ENCODE measurements around the gene MBNL1.
"Not testable (repeated sequence)": the region's sequence is repeated elsewhere in the genome, so short reads cannot be mapped to it uniquely, and the experiment has no call there.

The MBNL1 gene

DNA sequence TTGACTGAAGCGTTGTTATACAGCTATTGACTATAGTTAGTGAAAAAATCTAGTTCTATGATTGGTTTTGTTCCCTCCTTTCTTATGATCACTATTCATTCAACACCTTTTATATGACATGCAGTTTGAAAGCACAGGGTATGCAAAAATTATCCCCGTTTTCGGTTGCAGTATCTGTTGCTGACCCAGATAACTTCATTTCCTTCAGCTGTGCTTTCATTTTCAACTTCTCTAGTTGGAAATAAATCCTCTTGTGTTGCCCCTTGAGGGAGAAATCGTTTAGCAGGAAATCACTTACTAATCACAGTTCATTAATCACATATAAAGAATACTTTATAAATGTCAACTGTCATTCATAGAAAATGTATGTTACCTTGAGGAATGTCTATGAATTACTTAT is 55.1 kb downstream of the MBNL1 start:
- Mint-ChIP-seq H3K27ac (no peak overlapping the region), H3K27me3 (no peaks in the 10 kb centered on the region), H3K4me3 (no peak overlapping the region), H3K36me3 (peaks cover 33% of the 10 kb centered on the region), H3K9me3 (peaks cover 4% of the 10 kb centered on the region), H3K4me1 (peaks cover 80% of the 10 kb centered on the region)
- peak; percentile 45 for ATAC-seq

DNA sequence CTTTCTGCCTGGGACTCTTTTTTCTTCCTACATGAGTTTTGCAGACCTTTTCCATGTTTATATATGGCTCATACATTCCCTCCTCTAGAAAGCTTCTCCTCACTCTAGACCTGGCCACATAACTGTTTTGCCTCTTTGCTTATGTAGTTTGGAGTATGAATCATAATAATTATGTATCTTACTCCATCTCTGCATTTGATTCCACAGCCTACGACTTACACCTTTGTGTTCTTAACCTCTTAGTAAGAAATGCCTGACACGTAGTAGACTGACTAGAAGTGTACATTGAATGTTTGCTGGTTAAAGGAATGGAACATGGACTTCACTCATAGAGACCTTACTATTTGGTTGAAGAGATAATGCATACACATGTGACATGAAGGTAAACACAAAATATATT is 56.4 kb downstream of the MBNL1 start:
- H3K9me3 Mint-ChIP-seq = peaks cover 6% of the 10 kb centered on the region
- peaks cover 32% of the 10 kb centered on the region for H3K36me3 Mint-ChIP-seq
- no peaks in the 10 kb centered on the region for H3K27me3 Mint-ChIP-seq
- H3K4me3 Mint-ChIP-seq = no peak overlapping the region
- peaks cover 74% of the 10 kb centered on the region for H3K4me1 Mint-ChIP-seq
- no peak overlapping the region for H3K27ac Mint-ChIP-seq
- no peak for ATAC-seq

GRCh38 chr3:152327203-152327602 is 58.5 kb downstream of the MBNL1 start:
- H3K36me3 Mint-ChIP-seq = peaks cover 37% of the 10 kb centered on the region

DNA sequence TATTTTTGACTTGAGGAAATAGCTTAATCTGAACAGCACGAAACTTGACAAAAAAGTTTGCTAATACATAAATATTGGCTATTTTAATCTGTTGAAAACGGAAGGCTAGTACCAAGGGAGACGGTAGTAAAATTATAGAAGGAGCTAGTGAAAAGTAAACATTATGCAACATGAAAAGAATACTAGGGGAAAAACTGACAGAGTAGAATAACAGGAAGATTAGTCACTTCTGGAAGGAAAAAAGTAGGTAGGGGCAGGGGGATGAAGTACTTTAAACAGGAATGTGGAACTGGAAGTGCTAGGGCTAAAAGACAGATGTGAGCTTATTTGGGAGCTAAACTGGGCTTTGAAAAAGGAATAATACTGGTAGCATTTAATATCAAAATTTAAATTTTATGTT is 60.1 kb downstream of the MBNL1 start:
- Mint-ChIP-seq H3K27me3 (no peaks in the 10 kb centered on the region), H3K27ac (peak overlapping the region; percentile 46), H3K4me1 (peaks cover 70% of the 10 kb centered on the region), H3K4me3 (no peak overlapping the region), H3K36me3 (peaks cover 37% of the 10 kb centered on the region), H3K9me3 (peaks cover 6% of the 10 kb centered on the region)
- no peak for ATAC-seq

More at GRCh38 chr3:152327203-152327602, 58.5 kb downstream of the MBNL1 start:
- peaks cover 69% of the 10 kb centered on the region for H3K4me1 Mint-ChIP-seq
- no peak overlapping the region for H3K27ac Mint-ChIP-seq
- no peaks in the 10 kb centered on the region for H3K27me3 Mint-ChIP-seq
- H3K4me3 Mint-ChIP-seq = no peak overlapping the region
- no peak for ATAC-seq
- H3K9me3 Mint-ChIP-seq = peaks cover 6% of the 10 kb centered on the region

DNA sequence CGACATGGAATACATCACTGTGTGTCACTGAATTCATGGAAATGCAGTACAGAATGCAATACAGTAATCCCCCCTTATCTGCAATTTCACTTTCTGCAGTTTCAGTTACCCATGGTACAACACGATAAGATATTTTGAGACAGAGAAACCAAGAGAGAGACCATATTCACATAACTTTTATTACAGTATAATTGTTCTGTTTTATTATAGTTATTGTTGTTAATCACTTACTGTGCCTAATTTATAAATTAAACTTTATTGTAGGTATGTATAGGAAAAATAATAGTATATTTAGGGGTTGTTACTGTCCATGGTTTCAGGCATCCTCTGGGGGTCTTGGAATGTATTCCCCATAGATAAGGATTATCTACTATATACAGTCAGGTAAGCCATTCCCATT is 61.8 kb downstream of the MBNL1 start:
- H3K27me3 Mint-ChIP-seq = no peaks in the 10 kb centered on the region
- ATAC-seq = no peak
- peaks cover 29% of the 10 kb centered on the region for H3K36me3 Mint-ChIP-seq
- peaks cover 68% of the 10 kb centered on the region for H3K4me1 Mint-ChIP-seq
- H3K9me3 Mint-ChIP-seq = peaks cover 6% of the 10 kb centered on the region
- H3K27ac Mint-ChIP-seq = peak overlapping the region; percentile 9
- no peak overlapping the region for H3K4me3 Mint-ChIP-seq

DNA sequence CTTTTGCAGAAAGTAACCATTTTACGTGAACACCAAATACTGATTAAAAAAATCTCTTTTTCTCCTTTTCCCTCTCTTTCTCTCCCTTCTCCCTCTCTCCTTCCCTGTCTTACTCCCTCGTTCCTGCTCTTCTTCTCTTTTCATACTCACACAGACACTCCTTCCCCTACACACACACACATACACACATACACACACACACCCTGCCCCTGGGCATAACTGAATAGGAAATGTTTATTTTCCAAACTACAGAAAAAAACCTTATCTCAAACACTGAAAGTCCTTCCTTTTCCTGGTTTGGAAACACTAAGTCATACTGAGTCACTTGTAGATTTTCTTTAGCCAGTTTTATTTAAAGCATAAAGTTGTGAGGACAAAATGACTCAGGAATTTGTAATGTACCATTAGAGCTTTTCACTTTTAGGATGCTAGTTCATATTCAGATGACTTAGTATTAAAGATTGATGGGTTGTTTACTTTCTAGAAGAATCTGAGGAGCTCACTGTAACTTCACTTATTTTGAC is 62.4 kb downstream of the MBNL1 start:
- peaks cover 3% of the 10 kb centered on the region for H3K9me3 Mint-ChIP-seq
- peaks cover 24% of the 10 kb centered on the region for H3K36me3 Mint-ChIP-seq
- no peak overlapping the region for H3K4me3 Mint-ChIP-seq
- no peak for ATAC-seq
- peak overlapping the region; percentile 9 for H3K27ac Mint-ChIP-seq
- peaks cover 68% of the 10 kb centered on the region for H3K4me1 Mint-ChIP-seq
- no peaks in the 10 kb centered on the region for H3K27me3 Mint-ChIP-seq

DNA sequence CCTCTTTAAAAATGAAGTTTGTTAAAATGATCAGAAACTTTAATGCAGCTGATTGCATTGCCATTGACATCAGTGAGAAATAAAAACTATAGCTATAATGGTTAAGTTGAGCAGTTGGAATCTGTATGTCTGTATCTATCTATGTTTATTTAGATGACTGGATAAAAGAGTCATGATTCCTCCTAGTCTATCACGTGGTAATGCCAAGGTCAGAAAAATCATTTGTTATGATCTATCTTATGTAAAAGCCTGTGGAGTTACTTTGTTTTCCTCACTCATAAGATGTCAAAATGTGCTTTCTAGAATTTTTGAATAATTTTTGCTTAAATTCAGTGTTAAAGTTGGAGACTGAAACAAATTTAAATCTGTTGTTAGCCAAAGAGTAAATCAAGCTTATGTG is 63.3 kb downstream of the MBNL1 start:
- Mint-ChIP-seq H3K36me3 (peaks cover 21% of the 10 kb centered on the region), H3K4me3 (no peak overlapping the region), H3K9me3 (peaks cover 3% of the 10 kb centered on the region), H3K4me1 (peaks cover 63% of the 10 kb centered on the region), H3K27me3 (no peaks in the 10 kb centered on the region), H3K27ac (no peak overlapping the region)
- ATAC-seq = no peak

DNA sequence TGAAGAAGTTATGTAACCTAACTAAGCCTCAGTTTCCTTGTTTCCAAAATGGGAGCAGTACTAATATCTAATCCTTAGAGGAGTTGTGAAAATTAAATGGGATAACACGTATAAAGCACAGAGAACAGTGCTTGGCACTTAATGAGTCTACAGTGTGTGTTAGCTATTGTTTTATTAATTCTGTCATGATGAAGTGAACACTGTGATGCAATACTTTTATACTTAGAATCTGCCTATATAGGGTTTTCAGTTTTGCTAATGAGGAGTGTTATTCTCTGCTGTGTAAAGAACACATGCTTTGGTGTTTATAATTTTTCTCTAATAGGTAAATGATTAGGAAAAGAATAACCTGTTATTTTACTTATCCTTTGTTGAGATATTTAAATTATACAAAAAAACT is 65.2 kb downstream of the MBNL1 start:
- H3K27ac Mint-ChIP-seq = peak overlapping the region; percentile 55
- peaks cover 25% of the 10 kb centered on the region for H3K36me3 Mint-ChIP-seq
- H3K27me3 Mint-ChIP-seq = no peaks in the 10 kb centered on the region
- H3K4me3 Mint-ChIP-seq = no peak overlapping the region
- peaks cover under 1% of the 10 kb centered on the region for H3K9me3 Mint-ChIP-seq
- H3K4me1 Mint-ChIP-seq = peaks cover 65% of the 10 kb centered on the region
- no peak for ATAC-seq

DNA sequence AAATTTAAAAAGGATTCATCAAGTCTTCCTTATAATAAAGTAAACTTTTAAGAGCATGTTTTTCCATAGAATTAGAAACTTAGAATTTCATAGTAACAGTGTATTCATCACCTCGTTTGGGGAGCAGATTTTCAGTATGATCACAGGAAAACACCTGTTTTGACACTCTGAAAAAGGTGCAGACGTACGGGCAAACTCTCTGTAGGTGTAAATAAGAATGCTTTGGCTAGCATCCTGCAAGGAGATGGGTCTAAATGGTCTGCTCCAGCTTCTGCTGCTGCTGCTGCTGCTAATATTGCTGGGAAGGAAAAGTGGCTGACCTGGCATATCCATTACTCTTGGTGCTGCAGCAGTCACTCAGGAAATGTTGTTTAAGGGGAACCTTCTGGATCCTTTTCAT is 66.0 kb downstream of the MBNL1 start:
- ATAC-seq = no peak
- Mint-ChIP-seq H3K27ac (peak overlapping the region; percentile 55), H3K4me1 (peaks cover 66% of the 10 kb centered on the region), H3K4me3 (no peak overlapping the region), H3K27me3 (no peaks in the 10 kb centered on the region), H3K9me3 (no peaks in the 10 kb centered on the region), H3K36me3 (peaks cover 25% of the 10 kb centered on the region)

- Mint-ChIP-seq H3K4me1 (peaks cover 71% of the 10 kb centered on the region), H3K27me3 (no peaks in the 10 kb centered on the region), H3K27ac (peak overlapping the region; percentile 55), H3K9me3 (no peaks in the 10 kb centered on the region), H3K36me3 (peaks cover 30% of the 10 kb centered on the region), H3K4me3 (no peak overlapping the region)
- ATAC-seq = peak; percentile 48
Measured at GRCh38 chr3:152335273-152335672, 66.5 kb downstream of the MBNL1 start.

GRCh38 chr3:152337337-152337736 is 68.6 kb downstream of the MBNL1 start:
- Mint-ChIP-seq H3K4me1 (peaks cover 59% of the 10 kb centered on the region), H3K36me3 (peaks cover 27% of the 10 kb centered on the region)
- H3K27ac Mint-ChIP-seq, H3K9me3 Mint-ChIP-seq, ATAC-seq, H3K4me3 Mint-ChIP-seq, H3K27me3 Mint-ChIP-seq: not testable (repeated sequence)

DNA sequence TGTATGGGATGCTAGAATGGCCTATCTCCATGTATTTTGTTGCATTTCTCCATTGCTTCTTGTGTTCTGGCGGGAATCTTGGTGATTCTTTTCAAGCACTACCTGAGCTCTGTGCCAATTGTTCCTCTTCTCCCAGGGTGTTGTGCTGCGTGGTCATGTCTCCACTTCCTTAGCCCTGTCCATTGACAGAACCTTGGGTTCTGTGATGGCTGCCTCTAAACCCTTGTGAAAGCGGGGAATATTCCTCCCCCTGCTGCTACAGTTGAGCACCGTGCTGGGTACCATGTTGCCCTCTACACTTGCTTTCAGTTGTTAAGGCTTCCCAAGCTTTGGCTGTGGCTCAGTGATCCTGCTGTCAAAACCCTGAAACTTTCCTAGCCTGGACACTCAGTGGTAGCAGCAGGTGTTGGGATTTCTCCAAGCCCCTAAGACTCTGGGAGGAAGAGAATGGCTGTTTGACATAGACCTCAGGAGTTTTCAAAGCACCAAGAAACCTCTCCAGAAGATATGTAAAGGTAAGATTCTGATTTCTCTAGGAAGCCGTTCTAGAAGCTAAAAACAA is 69.5 kb downstream of the MBNL1 start:
- no peak for ATAC-seq
- Mint-ChIP-seq H3K9me3 (no peaks in the 10 kb centered on the region), H3K4me3 (no peak overlapping the region), H3K27ac (no peak overlapping the region), H3K27me3 (no peaks in the 10 kb centered on the region), H3K4me1 (peaks cover 54% of the 10 kb centered on the region), H3K36me3 (peaks cover 36% of the 10 kb centered on the region)

DNA sequence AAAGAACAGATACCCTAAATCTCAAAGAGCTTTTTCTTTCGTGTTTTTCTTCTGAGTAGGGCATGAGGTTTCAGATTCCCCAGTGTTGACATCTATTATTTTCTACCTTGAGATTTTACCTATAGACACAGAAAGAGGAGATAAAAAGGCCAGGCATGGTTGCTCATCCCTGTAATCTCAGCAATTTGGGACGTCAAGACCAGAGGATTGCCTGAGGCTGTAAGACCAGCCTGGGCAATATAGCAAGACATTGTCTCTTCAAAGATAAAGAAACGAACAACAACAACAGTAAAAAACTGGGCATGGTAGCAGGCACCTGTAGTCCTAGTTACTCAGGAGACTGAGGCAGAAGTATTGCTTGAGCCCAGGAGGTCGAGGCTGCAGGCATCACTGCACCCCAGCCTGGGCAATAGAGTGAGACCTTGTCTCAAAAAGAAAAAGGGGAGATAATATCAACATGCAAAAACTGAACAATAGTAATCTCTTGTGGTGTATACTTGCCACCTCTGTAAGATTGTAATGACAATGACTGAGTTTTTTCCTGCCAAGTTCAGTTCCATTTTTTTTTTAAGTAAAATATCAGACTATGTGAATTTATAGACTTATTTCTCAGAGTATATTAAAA is 71.3 kb downstream of the MBNL1 start:
- H3K27ac Mint-ChIP-seq = peak overlapping the region; percentile 42
- H3K36me3 Mint-ChIP-seq = peaks cover 44% of the 10 kb centered on the region
- H3K9me3 Mint-ChIP-seq = no peaks in the 10 kb centered on the region
- no peak for ATAC-seq
- H3K4me3 Mint-ChIP-seq = no peak overlapping the region
- peaks cover 54% of the 10 kb centered on the region for H3K4me1 Mint-ChIP-seq
- H3K27me3 Mint-ChIP-seq = no peaks in the 10 kb centered on the region

DNA sequence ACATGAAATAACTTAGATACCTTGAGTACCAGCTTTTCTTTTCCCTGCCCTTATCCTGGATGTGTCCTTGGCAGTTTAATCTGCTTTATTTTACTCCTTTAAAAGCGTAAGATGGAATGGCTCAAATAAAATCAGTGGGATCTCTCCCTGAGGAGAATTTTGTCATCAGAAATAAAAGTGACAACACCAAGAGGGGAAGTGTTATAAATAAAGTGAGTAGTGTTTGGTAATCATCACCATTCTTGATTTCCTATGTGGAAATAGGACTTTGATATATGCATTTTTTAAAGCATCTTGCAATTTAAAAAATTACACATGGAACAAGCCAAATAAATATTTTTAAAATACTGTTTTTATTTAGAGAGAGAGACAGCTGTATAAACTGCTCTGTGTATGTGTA is 76.5 kb downstream of the MBNL1 start:
- peaks cover 28% of the 10 kb centered on the region for H3K36me3 Mint-ChIP-seq
- H3K4me3 Mint-ChIP-seq = no peak overlapping the region
- no peaks in the 10 kb centered on the region for H3K9me3 Mint-ChIP-seq
- no peaks in the 10 kb centered on the region for H3K27me3 Mint-ChIP-seq
- no peak overlapping the region for H3K27ac Mint-ChIP-seq
- ATAC-seq = no peak
- peaks cover 21% of the 10 kb centered on the region for H3K4me1 Mint-ChIP-seq

DNA sequence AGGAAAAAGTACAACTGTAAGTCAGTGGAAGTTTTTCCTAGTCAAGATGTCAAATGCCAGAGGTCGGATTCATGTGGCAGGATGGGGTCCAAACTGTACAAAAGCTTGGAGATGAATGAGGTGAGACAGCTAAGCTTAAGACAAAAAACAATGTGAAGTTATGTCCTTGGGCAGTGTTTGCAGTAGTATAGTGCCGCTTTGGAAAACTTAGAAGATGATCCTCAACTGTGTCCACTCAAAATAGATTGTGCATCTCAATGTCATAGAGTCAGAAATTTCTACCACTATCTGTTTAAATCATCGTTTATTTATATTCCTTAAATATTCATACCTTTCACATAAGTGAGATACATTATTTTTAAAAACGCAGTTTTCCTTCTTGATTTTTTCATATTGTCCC is 77.3 kb downstream of the MBNL1 start:
- Mint-ChIP-seq H3K4me3 (no peak overlapping the region), H3K27me3 (no peaks in the 10 kb centered on the region), H3K4me1 (peaks cover 22% of the 10 kb centered on the region), H3K9me3 (no peaks in the 10 kb centered on the region), H3K36me3 (peaks cover 27% of the 10 kb centered on the region), H3K27ac (no peak overlapping the region)
- no peak for ATAC-seq

GRCh38 chr3:152346740-152347139 is 78.0 kb downstream of the MBNL1 start:
- H3K27me3 Mint-ChIP-seq = no peaks in the 10 kb centered on the region
- peaks cover 27% of the 10 kb centered on the region for H3K36me3 Mint-ChIP-seq
- peaks cover 27% of the 10 kb centered on the region for H3K4me1 Mint-ChIP-seq
- H3K4me3 Mint-ChIP-seq = no peak overlapping the region
- H3K27ac Mint-ChIP-seq = no peak overlapping the region
- no peak for ATAC-seq
- H3K9me3 Mint-ChIP-seq = no peaks in the 10 kb centered on the region
